Liver (tissue), 9 donors: ENCODE results near the gene LLGL2. TPM values are rescaled to one million over a fixed set of nuclear protein-coding genes. Genes with fewer than 3 reads are reported as not detected.
A peak's percentile ranks its signal among the peaks of the same experiment; 100 is the strongest.

Source experiments
- DNase-seq: peaks from one replicate; pipeline ENCODE4 v3.0.0-alpha.2; 2017; ENCODE audit warnings: low spot score
- H3K27ac ChIP-seq, 2 donors: one replicate each; pipeline ENCODE4 v1.7.0; 2013; ENCODE audit warnings: inconsistent platforms in 2 of 2, low read length in 2 of 2, control low read depth in 1 of 2, low read depth in 1 of 2, mild to moderate bottlenecking in 1 of 2
- H3K27me3 ChIP-seq, 4 donors: one replicate each; pipeline versions ENCODE4 v1.6.1 to v1.7.0; 2013; ENCODE audit warnings: low read length in 3 of 4, inconsistent platforms in 1 of 4, mild to moderate bottlenecking in 1 of 4, moderate library complexity in 1 of 4; ENCODE audit not compliant: control insufficient read depth in 4 of 4, insufficient read depth in 4 of 4
- H3K36me3 ChIP-seq, 4 donors: one replicate each; pipeline versions ENCODE4 v1.6.1 to v1.7.0; 2013; ENCODE audit warnings: low read length in 3 of 4, mild to moderate bottlenecking in 3 of 4, low read depth in 1 of 4, moderate library complexity in 1 of 4; ENCODE audit not compliant: control insufficient read depth in 4 of 4, insufficient read depth in 3 of 4
- H3K4me1 ChIP-seq, 4 donors: one replicate each; pipeline versions ENCODE4 v1.6.1 to v1.7.0; 2013; ENCODE audit warnings: low read length in 3 of 4, mild to moderate bottlenecking in 3 of 4, moderate library complexity in 1 of 4; ENCODE audit not compliant: control insufficient read depth in 4 of 4, insufficient read depth in 4 of 4
- H3K4me3 ChIP-seq, 3 donors: one replicate each; pipeline versions ENCODE4 v1.6.1 to v1.7.0; 2013; ENCODE audit warnings: low read length in 3 of 3, control low read depth in 1 of 3, low read depth in 1 of 3, mild to moderate bottlenecking in 1 of 3
- H3K9ac ChIP-seq, 2 donors: one replicate each; pipeline ENCODE4 v1.7.0; 2013; ENCODE audit warnings: low read length in 2 of 2, mild to moderate bottlenecking in 2 of 2, moderate library complexity in 2 of 2, control low read depth in 1 of 2, low read depth in 1 of 2
- H3K9me3 ChIP-seq, 4 donors: one replicate each; pipeline versions ENCODE4 v1.6.1 to v1.7.0; 2013; ENCODE audit warnings: low read length in 3 of 4; ENCODE audit not compliant: control insufficient read depth in 4 of 4
- EGR1 ChIP-seq, 2 donors: IDR thresholded peaks; 2 replicates each; pipeline ENCODE4 v1.6.1; 2016 to 2018; ENCODE audit warnings: antibody characterized with exemption in 2 of 2, low read depth in 2 of 2
- FOXA1 ChIP-seq: IDR thresholded peaks from 2 replicates; pipeline ENCODE4 v1.6.1; 2016; ENCODE audit warnings: antibody characterized with exemption
- FOXA2 ChIP-seq: IDR thresholded peaks from 2 replicates; pipeline ENCODE4 v1.6.1; 2016; ENCODE audit warnings: antibody characterized with exemption
- GABPA ChIP-seq, 2 donors: IDR thresholded peaks in 1 of 2; conservative IDR thresholded peaks in 1 of 2; 2 replicates each; pipeline ENCODE4 v1.6.1; 2016; ENCODE audit warnings: antibody characterized with exemption in 2 of 2, mild to moderate bottlenecking in 1 of 2, moderate library complexity in 1 of 2
- HNF4A ChIP-seq, 2 donors: conservative IDR thresholded peaks; 2 replicates each; pipeline ENCODE4 v1.6.1; 2016; ENCODE audit warnings: antibody characterized with exemption in 2 of 2, mild to moderate bottlenecking in 2 of 2
- HNF4G ChIP-seq: IDR thresholded peaks from 2 replicates; pipeline ENCODE4 v1.6.1; 2016; ENCODE audit warnings: antibody characterized with exemption
- JUND ChIP-seq, 2 donors: IDR thresholded peaks; 2 replicates each; pipeline ENCODE4 v1.6.1; 2016; ENCODE audit warnings: antibody characterized with exemption in 2 of 2
- MAX ChIP-seq: IDR thresholded peaks from 2 replicates; pipeline ENCODE4 v1.6.1; 2016; ENCODE audit warnings: antibody characterized with exemption
- NR2F2 ChIP-seq: IDR thresholded peaks from 2 replicates; pipeline ENCODE4 v1.6.1; 2016; ENCODE audit warnings: antibody characterized with exemption
- RAD21 ChIP-seq, 2 donors: IDR thresholded peaks; 2 replicates each; pipeline ENCODE4 v1.6.1; 2016; ENCODE audit warnings: antibody characterized with exemption in 2 of 2, mild to moderate bottlenecking in 2 of 2
- RXRA ChIP-seq, 2 donors: IDR thresholded peaks; 2 replicates each; pipeline ENCODE4 v1.6.1; 2017 to 2018; ENCODE audit warnings: antibody characterized with exemption in 2 of 2, mild to moderate bottlenecking in 1 of 2
- SP1 ChIP-seq: IDR thresholded peaks from 2 replicates; pipeline ENCODE4 v1.6.1; 2018; ENCODE audit warnings: antibody characterized with exemption, mild to moderate bottlenecking
- TAF1 ChIP-seq: conservative IDR thresholded peaks from 2 replicates; pipeline ENCODE4 v1.6.1; 2016; ENCODE audit warnings: antibody characterized with exemption, mild to moderate bottlenecking
- YY1 ChIP-seq: IDR thresholded peaks from 2 replicates; pipeline ENCODE4 v1.6.1; 2016; ENCODE audit warnings: antibody characterized with exemption, mild to moderate bottlenecking
- WGBS: extraction: QIAGEN DNeasy Blood & Tissue Kit; methylation state at CpG from one replicate; pipeline ENCODE4 v1.1.7; 2013; 5-methylcytosine and 5-hydroxymethylcytosine counted together
- polyA plus RNA-seq, 2 donors: library from polyadenylated mRNA; stranded (reverse) in 1 of 2; unstranded in 1 of 2; fragments of 200-250 nt in 1 of 2; fragments of >200 nt in 1 of 2; fragmentation: Nextera tagmentation in 1 of 2; extraction: Ambion mirVana in 1 of 2; gene quantifications; one replicate each; pipeline versions ENCODE4 v1.2.1 to v1.2.3, GENCODE V29; 2013 to 2015
- total RNA-seq, 2 donors: library from RNA; depleted of rRNA; stranded (reverse); fragments of >200 nt; gene quantifications; one replicate each; pipeline ENCODE4 v1.2.3, GENCODE V29; 2014
- TF ChIP-seq, protein P1 (sequence below): fragments of 150-350 bp; IDR thresholded peaks from 2 replicates; pipeline ENCODE4 v1.5.1; 2017; ENCODE audit warnings: improper control_type of control experiment, low read depth, low read length; ENCODE audit not compliant: missing input control
- TF ChIP-seq, protein P2 (sequence below): IDR thresholded peaks from 2 replicates; pipeline ENCODE4 v1.6.1; 2016; ENCODE audit warnings: antibody characterized with exemption
- TF ChIP-seq, protein P3 (sequence below): IDR thresholded peaks from 2 replicates; pipeline ENCODE4 v1.6.1; 2016; ENCODE audit warnings: antibody characterized with exemption, mild to moderate bottlenecking
- TF ChIP-seq, protein P4 (sequence below): IDR thresholded peaks from 2 replicates; pipeline ENCODE4 v1.6.1; 2016; ENCODE audit warnings: antibody characterized with exemption
- donor health status: healthy.
- donor health status: healthy.
- donor health status: healthy.
- donor health status: healthy.
- donor health status: healthy.

The LLGL2 gene
- total and polyA plus RNA-seq, 4 donors: 23.2 to 69.6 (median 38.5) TPM

DNA sequence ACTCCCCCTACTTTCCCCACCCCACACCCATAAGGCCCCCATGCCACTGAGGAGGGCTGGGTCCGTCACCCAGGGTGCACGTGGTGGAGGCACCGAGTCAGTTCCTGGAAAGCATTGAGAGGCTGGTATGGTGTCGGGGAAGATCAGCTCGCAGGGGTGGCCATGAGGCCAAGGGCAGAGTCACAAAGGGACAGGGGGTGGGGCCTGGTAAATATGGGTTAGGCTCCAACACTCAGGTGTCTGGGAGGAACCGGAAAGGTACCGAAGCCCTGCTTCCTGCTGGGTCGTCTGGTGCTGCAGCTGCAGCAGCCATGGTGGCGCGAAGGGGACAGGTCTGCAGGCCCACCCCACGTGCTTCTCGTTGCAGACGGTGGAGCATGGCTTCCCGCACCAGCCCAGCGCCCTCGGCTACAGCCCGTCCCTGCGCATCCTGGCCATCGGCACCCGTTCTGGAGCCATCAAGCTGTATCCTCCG, 30.2 kb downstream of the LLGL2 start:
- peaks cover 0 to 2% (median 0%) of the 10 kb centered on the region in 4 donors for H3K36me3 ChIP-seq
- no peak for DNase-seq
- H3K9ac ChIP-seq: no peak overlapping the region
- H3K4me3 ChIP-seq: no peak overlapping the region
- H3K27me3 ChIP-seq: no peaks in the 10 kb centered on the region
- WGBS: 69% methylated on average over 21 of the region's 21 CpGs
- H3K9me3 ChIP-seq: no peaks in the 10 kb centered on the region
- TF ChIP-seq SP1 (no peak), HNF4A (conservative IDR thresholded peaks at IDR 0.05) (peak; percentile 11 to 39), GABPA (IDR thresholded peaks at IDR 0.05 in 1 of 2, conservative IDR thresholded peaks at IDR 0.05 in 1 of 2) (no peak), HNF4G (no peak), RXRA (IDR thresholded peaks at IDR 0.05) (peak; percentile 78 to 83)
- TF ChIP-seq, protein P1, sequence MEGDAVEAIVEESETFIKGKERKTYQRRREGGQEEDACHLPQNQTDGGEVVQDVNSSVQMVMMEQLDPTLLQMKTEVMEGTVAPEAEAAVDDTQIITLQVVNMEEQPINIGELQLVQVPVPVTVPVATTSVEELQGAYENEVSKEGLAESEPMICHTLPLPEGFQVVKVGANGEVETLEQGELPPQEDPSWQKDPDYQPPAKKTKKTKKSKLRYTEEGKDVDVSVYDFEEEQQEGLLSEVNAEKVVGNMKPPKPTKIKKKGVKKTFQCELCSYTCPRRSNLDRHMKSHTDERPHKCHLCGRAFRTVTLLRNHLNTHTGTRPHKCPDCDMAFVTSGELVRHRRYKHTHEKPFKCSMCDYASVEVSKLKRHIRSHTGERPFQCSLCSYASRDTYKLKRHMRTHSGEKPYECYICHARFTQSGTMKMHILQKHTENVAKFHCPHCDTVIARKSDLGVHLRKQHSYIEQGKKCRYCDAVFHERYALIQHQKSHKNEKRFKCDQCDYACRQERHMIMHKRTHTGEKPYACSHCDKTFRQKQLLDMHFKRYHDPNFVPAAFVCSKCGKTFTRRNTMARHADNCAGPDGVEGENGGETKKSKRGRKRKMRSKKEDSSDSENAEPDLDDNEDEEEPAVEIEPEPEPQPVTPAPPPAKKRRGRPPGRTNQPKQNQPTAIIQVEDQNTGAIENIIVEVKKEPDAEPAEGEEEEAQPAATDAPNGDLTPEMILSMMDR: no peak
- peaks cover 18 to 48% (median 42%) of the 10 kb centered on the region in 4 donors for H3K4me1 ChIP-seq
- peak overlapping the region in 1 of 2 donors; percentile 9 for H3K27ac ChIP-seq

- H3K9ac ChIP-seq: no peak overlapping the region
- H3K27ac ChIP-seq: peak overlapping the region; percentile 86 to 91
- H3K36me3 ChIP-seq: no peaks in the 10 kb centered on the region
- no peaks in the 10 kb centered on the region for H3K9me3 ChIP-seq
- H3K27me3 ChIP-seq: no peaks in the 10 kb centered on the region
- peaks cover 20 to 54% (median 49%) of the 10 kb centered on the region in 4 donors for H3K4me1 ChIP-seq
- WGBS: 27% methylated on average over 15 of the region's 15 CpGs
- H3K4me3 ChIP-seq: no peak overlapping the region
- peak; percentile 74 for DNase-seq
- TF ChIP-seq YY1: peak; percentile 51
- peak in 1 of 2 donors; percentile 38 for TF ChIP-seq RAD21 (IDR thresholded peaks at IDR 0.05)
- peak; percentile 93 for TF ChIP-seq SP1
- TF ChIP-seq TAF1: peak; percentile 62
- TF ChIP-seq, protein P2, sequence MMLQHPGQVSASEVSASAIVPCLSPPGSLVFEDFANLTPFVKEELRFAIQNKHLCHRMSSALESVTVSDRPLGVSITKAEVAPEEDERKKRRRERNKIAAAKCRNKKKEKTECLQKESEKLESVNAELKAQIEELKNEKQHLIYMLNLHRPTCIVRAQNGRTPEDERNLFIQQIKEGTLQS: peak; percentile 86
- TF ChIP-seq, protein P3, sequence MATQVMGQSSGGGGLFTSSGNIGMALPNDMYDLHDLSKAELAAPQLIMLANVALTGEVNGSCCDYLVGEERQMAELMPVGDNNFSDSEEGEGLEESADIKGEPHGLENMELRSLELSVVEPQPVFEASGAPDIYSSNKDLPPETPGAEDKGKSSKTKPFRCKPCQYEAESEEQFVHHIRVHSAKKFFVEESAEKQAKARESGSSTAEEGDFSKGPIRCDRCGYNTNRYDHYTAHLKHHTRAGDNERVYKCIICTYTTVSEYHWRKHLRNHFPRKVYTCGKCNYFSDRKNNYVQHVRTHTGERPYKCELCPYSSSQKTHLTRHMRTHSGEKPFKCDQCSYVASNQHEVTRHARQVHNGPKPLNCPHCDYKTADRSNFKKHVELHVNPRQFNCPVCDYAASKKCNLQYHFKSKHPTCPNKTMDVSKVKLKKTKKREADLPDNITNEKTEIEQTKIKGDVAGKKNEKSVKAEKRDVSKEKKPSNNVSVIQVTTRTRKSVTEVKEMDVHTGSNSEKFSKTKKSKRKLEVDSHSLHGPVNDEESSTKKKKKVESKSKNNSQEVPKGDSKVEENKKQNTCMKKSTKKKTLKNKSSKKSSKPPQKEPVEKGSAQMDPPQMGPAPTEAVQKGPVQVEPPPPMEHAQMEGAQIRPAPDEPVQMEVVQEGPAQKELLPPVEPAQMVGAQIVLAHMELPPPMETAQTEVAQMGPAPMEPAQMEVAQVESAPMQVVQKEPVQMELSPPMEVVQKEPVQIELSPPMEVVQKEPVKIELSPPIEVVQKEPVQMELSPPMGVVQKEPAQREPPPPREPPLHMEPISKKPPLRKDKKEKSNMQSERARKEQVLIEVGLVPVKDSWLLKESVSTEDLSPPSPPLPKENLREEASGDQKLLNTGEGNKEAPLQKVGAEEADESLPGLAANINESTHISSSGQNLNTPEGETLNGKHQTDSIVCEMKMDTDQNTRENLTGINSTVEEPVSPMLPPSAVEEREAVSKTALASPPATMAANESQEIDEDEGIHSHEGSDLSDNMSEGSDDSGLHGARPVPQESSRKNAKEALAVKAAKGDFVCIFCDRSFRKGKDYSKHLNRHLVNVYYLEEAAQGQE: peak; percentile 78
- TF ChIP-seq RXRA (IDR thresholded peaks at IDR 0.05): peak; percentile 73 to 76
- peak in 1 of 2 donors; percentile 44 for TF ChIP-seq EGR1 (IDR thresholded peaks at IDR 0.05; ENCODE audit: low read depth in 2 of 2)
- TF ChIP-seq, protein P1: no peak
- TF ChIP-seq HNF4G: no peak
- TF ChIP-seq GABPA (IDR thresholded peaks at IDR 0.05 in 1 of 2, conservative IDR thresholded peaks at IDR 0.05 in 1 of 2): no peak
- peak; percentile 65 for TF ChIP-seq HNF4A (conservative IDR thresholded peaks at IDR 0.05)
- peak; percentile 92 to 95 for TF ChIP-seq JUND (IDR thresholded peaks at IDR 0.05)
- TF ChIP-seq NR2F2: peak; percentile 51
- TF ChIP-seq FOXA1: peak; percentile 64
- TF ChIP-seq FOXA2: peak; percentile 78
- peak; percentile 79 for TF ChIP-seq MAX
- TF ChIP-seq, protein P4, sequence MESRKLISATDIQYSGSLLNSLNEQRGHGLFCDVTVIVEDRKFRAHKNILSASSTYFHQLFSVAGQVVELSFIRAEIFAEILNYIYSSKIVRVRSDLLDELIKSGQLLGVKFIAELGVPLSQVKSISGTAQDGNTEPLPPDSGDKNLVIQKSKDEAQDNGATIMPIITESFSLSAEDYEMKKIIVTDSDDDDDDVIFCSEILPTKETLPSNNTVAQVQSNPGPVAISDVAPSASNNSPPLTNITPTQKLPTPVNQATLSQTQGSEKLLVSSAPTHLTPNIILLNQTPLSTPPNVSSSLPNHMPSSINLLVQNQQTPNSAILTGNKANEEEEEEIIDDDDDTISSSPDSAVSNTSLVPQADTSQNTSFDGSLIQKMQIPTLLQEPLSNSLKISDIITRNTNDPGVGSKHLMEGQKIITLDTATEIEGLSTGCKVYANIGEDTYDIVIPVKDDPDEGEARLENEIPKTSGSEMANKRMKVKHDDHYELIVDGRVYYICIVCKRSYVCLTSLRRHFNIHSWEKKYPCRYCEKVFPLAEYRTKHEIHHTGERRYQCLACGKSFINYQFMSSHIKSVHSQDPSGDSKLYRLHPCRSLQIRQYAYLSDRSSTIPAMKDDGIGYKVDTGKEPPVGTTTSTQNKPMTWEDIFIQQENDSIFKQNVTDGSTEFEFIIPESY: peak; percentile 61
Observed at GRCh38 chr17:75557075-75557851, 31.8 kb downstream of the LLGL2 start.
